HEK293 (cell line): ENCODE data around the gene NUP58.

Experiments
- CTCF ChIP-seq: fragments of 450-650 bp; formaldehyde crosslinking; IDR thresholded peaks from 2 replicates; pipeline ENCODE4 v1.5.1; 2016; ENCODE audit warnings: missing biosample characterization, missing genetic modification characterization
- SP3 ChIP-seq: fragments of 450-650 bp; formaldehyde crosslinking; IDR thresholded peaks from 2 replicates; pipeline ENCODE4 v1.5.1; 2016; ENCODE audit warnings: missing biosample characterization, missing genetic modification characterization
- YY1 ChIP-seq: fragments of 450-650 bp; formaldehyde crosslinking; IDR thresholded peaks from 2 replicates; pipeline ENCODE4 v1.5.1; 2018; ENCODE audit warnings: missing biosample characterization, missing genetic modification characterization
- ZNF24 ChIP-seq: fragments of 450-650 bp; formaldehyde crosslinking; IDR thresholded peaks from 2 replicates; pipeline ENCODE4 v1.5.1; 2016; ENCODE audit warnings: missing biosample characterization, missing genetic modification characterization
- ZNF768 ChIP-seq: fragments of 450-650 bp; formaldehyde crosslinking; IDR thresholded peaks from 2 replicates; pipeline ENCODE4 v1.5.1; 2018; ENCODE audit warnings: missing biosample characterization, mild to moderate bottlenecking, missing genetic modification characterization
- ZNF792 ChIP-seq: fragments of 450-650 bp; formaldehyde crosslinking; IDR thresholded peaks from 2 replicates; pipeline ENCODE4 v1.5.1; 2016; ENCODE audit warnings: missing biosample characterization, missing genetic modification characterization

- TF ChIP-seq ZNF24 (tag by site-specific recombination), result no peak
- TF ChIP-seq SP3 (tag by site-specific recombination), result no peak
- TF ChIP-seq ZNF768 (tag by site-specific recombination), result no peak
- no peak for TF ChIP-seq CTCF (tag by site-specific recombination)
- TF ChIP-seq ZNF792 (tag by site-specific recombination), result no peak
- no peak for TF ChIP-seq YY1 (tag by site-specific recombination)
Measured at GRCh38 chr13:25347151-25347550, 45.7 kb downstream of the NUP58 start.
